CD4-positive, alpha-beta T cell treated with Interleukin-15 for 1 hour (primary cell): ENCODE results near the gene GALNT1.

Experiments
- DNase-seq: peaks from one replicate; pipeline ENCODE4 v3.0.0-alpha.2; 2020

GALNT1 gene

DNA sequence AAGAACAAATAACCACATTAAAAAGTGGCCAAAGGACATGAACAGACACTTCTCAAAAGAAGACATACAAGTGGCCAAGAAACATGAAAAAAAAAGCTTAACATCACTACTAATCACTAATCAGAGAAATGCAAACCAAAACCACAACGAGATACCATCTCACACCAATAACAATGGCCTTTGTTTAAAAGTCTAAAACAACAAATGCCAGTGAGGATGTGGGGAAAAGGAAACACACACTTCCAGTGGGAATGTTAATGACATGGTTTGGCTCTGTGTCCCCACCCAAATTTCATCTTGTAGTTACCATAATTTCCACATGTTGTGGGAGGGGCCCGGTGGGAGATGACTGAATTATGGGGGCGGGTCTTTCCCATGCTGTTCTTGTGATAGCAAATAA lies 147.1 kb downstream of the GALNT1 start:
- DNase-seq = no peak

DNA sequence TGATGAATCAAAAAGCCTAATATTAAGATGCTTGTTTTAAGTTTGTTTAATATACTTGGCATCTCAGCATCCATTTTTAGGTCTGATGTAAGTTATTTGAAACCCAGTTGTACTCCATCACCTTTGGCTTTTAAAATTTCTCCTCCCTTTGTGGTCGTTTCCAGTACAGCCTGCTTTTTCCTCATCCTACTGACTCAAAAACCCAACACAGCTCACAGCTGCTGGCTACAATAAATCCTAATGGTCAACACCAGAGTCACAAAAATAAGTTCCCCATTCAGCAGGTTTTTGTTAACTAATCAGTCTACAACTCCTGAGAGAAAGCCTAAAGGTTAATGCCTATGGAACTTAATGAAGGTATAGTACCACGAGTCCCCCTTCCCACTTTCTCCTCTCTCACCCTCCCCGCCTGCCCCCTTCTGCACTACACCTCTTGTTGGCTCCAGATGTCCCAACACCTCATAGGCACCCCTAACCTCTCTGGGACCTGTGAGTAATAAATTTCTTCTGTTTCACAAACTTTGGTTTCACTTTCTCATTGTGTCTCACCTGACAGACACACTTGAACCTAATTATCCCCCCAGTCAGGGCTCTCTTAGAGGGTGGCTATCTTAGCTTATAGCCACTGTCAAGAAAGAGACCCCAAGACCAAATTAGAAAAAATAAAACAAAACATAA lies 148.6 kb downstream of the GALNT1 start:
- no peak for DNase-seq

DNA sequence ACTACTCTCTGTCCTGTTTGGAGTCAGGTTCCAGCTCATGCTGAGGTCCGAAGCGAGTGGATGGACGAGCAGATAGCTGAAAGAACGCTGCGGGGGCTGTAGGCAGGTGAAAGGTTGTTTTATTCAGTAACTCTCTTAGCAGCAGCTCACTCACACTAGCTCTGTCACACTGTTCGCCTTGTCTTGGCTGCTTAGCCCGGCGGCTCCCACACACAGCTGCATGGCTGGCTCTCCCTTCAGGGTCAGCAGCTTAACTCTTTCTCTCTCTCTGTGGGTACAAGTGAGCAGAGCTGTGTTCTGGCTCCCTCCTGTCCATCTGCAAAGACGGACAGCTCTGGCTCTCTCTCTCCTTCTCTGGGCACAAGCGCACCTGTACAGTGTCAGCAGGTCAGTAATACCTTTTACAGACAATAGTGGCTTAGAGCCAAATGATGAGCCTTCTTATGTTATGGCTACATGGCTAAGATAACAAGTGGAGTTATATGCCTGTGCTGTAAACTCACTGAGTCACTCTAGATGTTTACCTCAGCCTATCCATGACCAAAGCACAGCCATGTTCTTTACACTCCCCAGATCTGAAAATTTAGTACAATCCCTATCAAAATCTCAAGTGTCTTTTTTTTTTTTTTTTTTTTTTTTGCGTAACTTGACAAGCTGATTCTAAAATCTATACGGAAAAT lies 149.3 kb downstream of the GALNT1 start:
- no peak for DNase-seq

DNA sequence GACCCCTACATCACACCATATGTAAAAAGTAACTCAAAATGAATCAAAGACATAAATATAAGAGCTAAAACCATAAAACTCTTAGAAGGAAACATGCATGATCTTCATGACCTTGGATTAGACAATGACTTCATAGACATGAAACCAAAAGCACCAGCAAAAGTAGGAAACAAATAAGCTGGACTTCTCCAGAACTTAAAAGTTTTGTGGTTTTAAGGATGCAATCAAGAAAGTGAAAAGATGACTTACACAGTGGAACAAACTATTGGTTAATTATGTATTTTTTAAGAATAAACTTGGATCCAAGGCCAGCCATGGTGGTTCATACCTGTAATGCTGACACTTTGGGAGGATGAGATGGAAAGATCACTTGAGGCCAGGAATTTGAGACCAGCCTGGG lies 150.2 kb downstream of the GALNT1 start:
- no peak for DNase-seq

DNA sequence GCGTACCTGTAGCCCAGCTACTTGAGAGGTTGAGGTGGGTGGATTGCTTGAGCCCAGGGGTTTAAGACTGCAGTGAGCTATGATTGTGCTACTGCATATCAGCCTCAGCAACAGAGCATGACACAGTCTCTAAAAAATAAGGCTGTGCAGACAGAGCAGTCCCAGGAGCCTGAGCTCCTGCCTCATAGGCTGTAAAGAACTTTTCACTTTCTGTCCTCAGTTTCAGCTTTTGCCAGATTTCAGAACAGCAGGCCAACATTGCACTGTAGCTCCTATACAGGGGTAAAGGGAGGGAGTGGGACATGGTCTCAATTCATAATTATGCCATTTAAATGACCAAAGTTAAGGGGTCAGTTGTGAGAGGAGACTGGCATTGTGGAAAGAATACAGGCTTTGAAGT lies 150.6 kb downstream of the GALNT1 start:
- DNase-seq = no peak

DNA sequence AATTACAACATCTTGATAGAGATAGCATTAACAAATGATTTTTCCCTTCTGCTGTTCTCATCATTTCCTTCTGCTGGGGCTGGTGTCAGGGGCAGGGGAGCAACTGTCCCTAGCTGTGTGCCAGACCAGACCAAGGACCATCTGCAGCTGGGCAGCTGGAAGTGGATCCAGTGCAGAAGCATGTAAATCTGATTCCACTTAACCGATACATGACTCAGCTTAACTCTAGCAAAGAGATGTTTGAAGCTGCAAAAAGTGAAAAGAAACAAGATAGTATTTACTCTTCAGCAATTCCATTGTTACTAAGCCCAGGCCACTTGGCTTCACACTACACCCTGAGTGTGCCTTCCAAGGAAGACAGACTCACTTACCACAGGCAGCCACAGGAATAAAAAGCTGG lies 151.1 kb downstream of the GALNT1 start:
- no peak for DNase-seq

DNA sequence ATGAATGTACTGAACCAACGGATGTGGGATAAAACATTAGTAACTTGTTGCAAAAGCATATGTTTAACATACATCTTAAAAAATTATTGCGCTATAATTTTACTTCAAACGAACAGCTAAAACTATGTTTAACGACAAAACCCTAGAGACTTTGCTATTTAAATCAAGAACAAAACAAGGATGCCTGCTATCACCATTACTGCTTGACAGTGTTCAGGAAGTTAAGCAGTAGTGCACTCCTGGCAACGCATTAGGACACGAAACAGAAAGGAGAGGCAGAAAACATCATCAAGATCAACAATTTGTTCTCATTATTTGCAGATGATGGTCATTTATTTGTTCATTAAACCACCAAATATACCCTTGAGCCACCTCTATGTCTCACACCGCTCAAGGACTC lies 151.9 kb downstream of the GALNT1 start:
- DNase-seq = no peak

DNA sequence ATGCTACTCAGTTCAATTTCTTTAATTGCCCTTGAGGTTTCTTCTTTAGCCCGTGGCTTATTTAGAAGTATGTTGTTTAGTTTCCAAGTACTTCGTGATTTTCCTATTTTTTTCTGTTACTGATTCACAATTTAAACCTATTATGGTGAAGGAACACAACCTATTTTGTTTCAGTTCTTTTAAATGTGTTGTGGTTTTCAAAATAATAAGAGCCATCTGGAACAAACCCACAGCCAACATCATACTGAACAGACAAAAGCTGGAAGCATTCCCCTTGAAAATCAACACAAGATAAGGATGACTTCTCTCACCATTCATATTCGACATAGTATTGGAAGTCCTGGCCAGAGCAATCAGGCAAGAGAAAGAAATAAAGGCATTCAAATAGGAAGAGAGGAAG lies 155.2 kb downstream of the GALNT1 start:
- DNase-seq = no peak

DNA sequence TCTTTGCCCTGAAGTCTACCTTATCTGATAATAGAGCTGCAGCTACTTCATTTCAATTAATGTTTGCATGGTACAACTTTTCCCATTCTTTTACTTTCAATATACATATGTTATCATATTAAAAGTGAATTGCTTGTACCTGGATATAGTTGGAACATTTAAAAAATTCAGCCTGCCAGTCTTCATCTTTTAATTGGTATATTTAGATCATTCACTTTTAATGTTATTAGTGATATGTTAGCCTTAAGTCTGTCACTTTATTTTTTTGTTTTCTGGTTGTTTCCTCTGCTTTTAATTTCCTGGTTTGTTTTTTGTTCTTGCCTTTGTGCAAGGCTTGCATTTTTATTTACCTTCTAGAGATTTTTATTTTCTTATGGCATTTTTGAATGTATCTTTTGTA lies 158.2 kb downstream of the GALNT1 start:
- no peak for DNase-seq

DNA sequence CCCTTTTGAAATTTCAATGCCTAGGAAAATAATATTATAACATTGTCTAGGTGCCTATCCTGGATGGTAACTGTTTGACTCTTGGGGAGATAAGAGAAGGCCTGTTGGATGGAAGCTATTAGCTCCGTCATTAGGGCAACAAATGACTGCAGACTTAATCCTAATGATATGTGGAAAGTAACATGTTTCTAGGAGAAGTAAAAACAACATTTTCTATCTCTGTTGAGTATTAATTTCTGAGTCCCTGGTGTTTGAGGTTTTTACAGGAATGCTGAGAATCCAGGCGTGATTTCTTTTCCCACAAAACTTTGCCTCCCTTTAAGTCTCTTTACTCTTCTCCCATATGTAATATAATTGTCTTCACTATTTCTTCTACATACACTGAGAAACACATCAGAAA lies 159.1 kb downstream of the GALNT1 start:
- DNase-seq = no peak

DNA sequence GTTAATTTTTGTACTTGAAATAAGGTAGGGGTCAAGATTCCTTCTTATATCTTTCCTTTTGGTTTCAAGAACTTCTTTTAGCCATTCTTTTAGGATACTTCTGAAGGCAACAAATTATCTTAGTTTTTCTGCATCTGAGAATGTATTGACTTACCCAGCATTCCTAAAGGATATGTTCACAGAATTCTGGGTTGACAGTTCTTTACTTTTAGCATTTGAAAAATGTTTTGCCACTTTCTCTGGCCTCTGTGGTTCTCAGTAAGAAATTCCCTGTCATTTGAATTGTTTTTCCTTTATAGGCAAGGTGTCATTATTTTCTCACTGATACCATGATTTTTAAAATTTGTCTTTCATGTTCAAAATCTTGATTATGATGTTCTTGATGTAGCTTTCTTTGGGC lies 162.4 kb downstream of the GALNT1 start:
- no peak for DNase-seq

DNA sequence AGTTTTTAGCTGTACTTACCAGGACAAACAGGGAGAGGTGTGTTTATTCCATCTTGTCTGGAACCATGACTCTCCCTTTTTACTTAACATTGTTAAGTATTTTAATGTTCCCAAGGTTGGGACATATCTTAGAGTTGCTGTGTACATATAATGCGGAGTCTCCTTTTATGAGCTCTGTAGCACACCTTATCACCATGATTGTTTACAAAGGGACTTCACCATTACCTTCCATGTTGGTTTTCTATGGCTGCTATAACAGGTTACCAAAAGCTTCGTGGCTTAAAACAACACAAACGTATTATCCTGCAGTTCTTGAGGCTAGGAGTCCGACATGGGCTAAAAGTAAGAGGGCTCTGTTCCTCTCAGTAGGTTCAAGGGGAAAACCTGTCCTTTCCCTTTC lies 164.3 kb downstream of the GALNT1 start:
- DNase-seq = no peak

DNA sequence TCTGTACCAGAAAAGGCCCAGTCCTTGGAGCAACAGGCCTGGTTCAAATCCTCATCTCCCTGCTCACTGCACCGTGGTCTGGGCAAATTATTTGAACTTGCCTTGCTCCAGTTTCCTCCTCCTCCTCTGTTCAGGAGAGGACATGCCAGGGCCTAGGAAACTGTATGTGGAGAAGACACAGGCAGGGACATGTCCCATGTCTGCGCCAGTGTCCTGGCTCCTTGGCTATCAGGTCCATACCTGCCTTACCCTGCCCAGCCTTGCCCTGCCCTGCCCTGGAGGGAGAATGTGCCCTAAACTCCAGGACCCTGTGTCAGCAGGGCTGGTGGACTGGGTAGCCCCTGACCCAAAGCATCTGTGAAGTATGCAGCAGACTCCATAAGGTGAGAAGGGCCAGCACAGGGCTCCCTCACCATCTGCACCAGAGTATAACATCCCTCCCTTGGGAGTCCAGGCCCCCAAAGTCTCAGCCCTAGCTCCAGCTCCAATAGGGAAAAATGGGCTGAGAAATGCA lies 165.3 kb downstream of the GALNT1 start:
- no peak for DNase-seq

DNA sequence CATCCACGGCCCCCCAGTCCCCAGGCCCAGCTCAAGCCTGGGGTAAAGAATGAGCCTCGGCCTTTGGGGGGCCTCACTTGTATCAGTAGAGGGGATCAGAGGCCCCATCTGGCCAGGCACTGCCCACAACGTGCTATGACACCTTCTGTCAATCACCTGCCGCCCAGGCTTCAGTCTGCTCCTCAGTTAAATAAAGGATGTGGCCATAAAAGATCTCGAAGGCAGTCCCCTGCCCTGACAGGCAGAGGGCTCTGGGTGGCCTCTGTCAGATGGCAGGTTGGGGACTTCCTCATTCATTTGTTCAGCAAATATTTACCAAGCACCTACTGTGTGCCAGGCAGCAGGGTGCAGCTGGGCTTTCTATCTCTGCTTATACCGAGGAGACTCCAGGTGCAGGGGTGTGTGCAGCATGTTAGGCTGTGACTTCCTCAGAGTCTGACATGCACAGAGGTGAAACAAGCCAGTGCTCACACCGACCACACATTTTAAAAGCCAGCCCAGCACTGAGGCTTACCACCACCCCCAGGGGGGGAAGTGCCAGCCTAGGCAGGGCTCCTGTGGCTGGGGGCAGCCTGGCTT lies 166.4 kb downstream of the GALNT1 start:
- DNase-seq = no peak

DNA sequence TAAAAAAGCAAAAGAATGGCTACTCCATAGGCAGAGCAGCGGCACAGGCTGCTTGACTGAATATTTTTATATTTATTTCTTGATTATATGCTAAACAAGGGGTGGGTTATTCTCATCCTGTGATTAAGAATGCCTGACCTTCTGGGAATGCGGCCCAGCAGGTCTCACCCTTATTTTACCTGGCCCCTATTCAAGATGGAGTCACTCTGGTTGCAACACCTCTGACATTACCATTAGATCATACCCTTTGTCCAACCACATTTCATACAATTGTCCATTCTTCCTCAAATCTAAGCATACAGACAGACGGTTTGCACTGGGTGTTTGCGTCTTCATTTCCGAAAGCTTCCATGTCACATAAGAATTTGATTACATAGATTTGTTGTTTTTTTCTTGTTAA lies 168.2 kb downstream of the GALNT1 start:
- no peak for DNase-seq

DNA sequence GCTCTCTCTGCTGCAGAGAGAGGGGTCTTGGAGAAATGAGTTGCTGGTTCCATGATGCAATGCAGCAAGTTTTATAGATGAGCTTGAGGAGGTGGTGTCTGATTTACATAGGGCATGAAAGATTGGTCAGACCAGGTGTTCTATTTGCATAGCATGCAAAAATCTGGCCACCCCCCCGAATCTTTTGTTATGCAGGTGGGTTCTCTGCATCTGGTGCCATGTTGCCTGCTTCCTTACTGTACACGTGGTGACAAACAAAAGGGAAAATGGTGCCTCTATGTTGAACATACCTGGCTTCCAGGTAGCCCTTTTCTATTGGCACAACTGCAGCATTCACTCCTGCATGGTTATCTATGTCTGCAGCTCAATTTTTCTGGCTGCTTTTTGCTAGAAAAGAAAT lies 169.4 kb downstream of the GALNT1 start:
- no peak for DNase-seq

DNA sequence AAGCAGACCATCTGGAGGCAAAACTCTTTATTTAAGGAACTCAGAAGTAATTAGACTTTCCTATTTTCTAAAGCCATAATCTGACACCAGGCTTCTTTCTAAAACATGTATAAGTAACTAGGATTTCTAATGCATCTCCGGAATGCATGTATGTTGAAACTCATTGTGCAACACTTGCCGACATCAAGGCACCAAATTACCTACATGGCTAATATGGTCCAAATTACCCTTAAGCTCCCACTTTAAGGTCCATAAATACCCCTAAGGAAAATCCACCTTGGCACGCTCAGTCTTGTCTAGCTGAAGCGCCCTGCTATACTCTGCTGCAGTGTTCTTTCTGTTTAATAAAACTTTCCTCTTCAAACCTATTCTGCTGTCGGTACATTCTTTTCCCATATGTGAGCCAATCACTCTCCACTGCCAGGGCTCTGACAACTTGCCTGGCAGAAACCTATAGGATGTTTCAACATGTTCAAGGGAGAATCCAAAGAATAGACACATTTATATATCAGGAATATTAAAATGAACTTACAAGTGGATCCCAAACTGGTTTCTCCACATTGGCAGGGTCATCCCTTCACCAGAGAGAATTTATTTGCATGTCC lies 171.9 kb downstream of the GALNT1 start:
- DNase-seq = no peak

DNA sequence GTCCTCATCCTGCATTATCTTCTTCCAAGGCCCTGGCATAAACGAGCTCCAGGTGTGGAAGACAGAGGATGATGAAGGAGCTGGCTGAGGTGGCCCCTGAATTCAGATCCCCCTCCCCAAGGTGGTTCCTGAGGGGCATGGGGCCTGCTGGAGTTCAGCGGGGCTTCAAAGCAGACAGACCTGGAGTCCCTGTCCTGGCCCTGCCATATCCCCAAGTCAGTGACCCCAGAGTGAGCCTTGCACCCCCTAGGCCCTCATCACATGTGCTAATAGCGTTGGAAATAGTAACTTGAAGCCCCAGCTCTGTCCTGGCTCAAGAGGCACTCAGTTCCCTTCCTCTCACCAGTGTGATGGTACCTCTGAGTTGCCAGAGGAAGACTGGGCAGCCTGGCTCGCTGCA lies 172.9 kb downstream of the GALNT1 start:
- DNase-seq = no peak

DNA sequence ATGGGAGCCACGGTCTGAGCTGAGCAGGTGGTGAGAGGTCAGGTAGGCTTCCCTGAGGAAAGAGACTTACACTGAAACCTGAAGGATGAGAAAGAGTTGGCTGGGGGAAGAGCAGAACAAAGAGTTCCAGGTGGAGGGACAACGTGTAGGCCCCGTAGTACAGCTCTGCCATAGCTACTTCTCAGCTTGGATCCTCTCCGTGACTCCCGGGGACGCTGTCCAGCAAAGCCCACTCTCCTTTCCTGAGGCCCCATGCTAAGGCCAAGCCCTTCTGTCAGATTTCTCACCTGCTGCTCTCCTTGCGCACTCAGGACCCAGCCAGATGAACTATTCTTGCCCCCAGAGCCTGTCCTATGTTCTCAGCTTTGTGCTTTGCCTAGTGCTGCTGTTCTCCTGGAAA lies 173.8 kb downstream of the GALNT1 start:
- no peak for DNase-seq

DNA sequence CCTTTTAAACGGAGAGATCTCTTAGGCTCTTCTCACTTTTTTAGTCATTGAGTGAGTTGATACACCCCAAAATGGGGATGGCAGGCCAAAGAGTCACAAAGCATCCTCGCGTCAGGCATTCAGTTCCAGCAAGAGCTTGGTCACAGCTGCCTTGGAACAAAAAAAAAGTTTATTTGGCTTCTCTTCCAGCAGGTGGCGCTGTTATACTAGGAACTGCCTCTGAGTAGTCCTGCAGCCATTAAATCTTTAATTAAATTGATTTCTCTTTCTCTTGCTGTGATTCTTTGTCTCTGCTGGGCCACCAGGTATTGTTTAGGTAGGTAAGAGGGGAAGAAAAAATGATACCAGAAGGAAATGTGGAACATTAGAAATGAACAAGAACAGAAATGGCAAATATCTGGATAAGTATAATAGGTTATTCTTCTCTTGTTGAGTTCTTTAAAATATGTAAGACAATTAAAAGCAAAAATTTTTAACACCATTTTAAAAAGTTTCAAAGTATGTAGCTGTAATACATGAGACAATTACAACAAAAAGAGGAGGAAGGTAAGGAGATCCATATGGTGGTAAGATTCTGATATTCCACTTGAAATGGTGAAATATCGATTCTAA lies 175.1 kb downstream of the GALNT1 start:
- peak; percentile 45 for DNase-seq
